ENCODE results near the gene GNPTAB. TPM values are rescaled to one million over a fixed set of nuclear protein-coding genes. Genes with fewer than 3 reads are reported as not detected.
"Not testable (repeated sequence)": the region's sequence is repeated elsewhere in the genome, so short reads cannot be mapped to it uniquely, and the experiment has no call there.

GNPTAB gene
- total RNA-seq, 4 donors from 2014 or later: 24.3 to 45.9 (median 32.6) TPM

GRCh38 chr12:101826766-101827368 is 3.9 kb downstream of the GNPTAB start:
- WGBS, 2 donors: 79 to 80% methylated on average over 3 of the region's 3 CpGs
- peak in 1 of 2 donors; percentile 63 for DNase-seq (ENCODE audit: low spot score in 2 of 2)
- no peak overlapping the region for H3K4me3 ChIP-seq (ENCODE audit: low read depth, poor library complexity, severe bottlenecking)
- intact Hi-C loops (cut with DNase I; ENCODE audit: low total_unique reads): no loop called here
- TF ChIP-seq, protein P1, sequence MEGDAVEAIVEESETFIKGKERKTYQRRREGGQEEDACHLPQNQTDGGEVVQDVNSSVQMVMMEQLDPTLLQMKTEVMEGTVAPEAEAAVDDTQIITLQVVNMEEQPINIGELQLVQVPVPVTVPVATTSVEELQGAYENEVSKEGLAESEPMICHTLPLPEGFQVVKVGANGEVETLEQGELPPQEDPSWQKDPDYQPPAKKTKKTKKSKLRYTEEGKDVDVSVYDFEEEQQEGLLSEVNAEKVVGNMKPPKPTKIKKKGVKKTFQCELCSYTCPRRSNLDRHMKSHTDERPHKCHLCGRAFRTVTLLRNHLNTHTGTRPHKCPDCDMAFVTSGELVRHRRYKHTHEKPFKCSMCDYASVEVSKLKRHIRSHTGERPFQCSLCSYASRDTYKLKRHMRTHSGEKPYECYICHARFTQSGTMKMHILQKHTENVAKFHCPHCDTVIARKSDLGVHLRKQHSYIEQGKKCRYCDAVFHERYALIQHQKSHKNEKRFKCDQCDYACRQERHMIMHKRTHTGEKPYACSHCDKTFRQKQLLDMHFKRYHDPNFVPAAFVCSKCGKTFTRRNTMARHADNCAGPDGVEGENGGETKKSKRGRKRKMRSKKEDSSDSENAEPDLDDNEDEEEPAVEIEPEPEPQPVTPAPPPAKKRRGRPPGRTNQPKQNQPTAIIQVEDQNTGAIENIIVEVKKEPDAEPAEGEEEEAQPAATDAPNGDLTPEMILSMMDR (IDR thresholded peaks at IDR 0.05): no peak
- no peak for TF ChIP-seq POLR2A (IDR thresholded peaks at IDR 0.05)

GRCh38 chr12:101824831-101825230 is 5.9 kb downstream of the GNPTAB start:
- H3K4me3 ChIP-seq (ENCODE audit: low read depth, poor library complexity, severe bottlenecking): no peak overlapping the region
- intact Hi-C loops (cut with DNase I; ENCODE audit: low total_unique reads): no loop called here
- 56 to 62% methylated on average over 2 of the region's 2 CpGs for WGBS, 2 donors
- no peak for DNase-seq (ENCODE audit: low spot score in 2 of 2)
- TF ChIP-seq, protein P1 (IDR thresholded peaks at IDR 0.05): no peak
- TF ChIP-seq POLR2A (IDR thresholded peaks at IDR 0.05): no peak

- DNase-seq (ENCODE audit: low spot score in 2 of 2): peak; percentile 79 to 90
- intact Hi-C loops (cut with DNase I; ENCODE audit: low total_unique reads): no loop called here
- WGBS, 2 donors: 7 to 15% methylated on average over 3 of the region's 3 CpGs
- H3K4me3 ChIP-seq (ENCODE audit: low read depth, poor library complexity, severe bottlenecking): no peak overlapping the region
- TF ChIP-seq, protein P1 (IDR thresholded peaks at IDR 0.05): no peak
- no peak for TF ChIP-seq POLR2A (IDR thresholded peaks at IDR 0.05)
Observed at GRCh38 chr12:101823891-101824290, 6.9 kb downstream of the GNPTAB start.

DNA sequence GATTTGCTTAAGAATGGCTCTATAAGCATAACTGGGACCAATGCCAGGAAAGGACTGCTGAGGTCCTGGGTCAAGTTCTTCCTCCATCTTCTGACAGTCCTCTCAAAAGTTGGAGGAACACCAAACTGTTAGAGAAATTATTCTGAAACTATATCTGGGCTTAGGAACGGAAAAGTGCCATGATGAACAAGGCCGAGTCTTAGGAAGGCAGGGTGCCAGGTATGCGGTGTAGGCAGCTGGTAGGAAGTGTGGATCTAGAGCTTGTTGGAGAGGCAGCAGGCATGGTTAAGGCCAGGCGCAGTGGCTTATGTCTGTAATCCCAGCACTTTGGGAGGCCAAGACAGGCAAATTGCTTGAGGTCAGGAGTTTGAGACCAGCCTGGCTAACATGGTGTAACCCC is 7.7 kb downstream of the GNPTAB start:
- DNase-seq (ENCODE audit: low spot score in 2 of 2): peak in 1 of 2 donors; percentile 50
- WGBS, 2 donors: 88 to 100% methylated on average over 4 of the region's 4 CpGs
- no peak overlapping the region for H3K4me3 ChIP-seq (ENCODE audit: low read depth, poor library complexity, severe bottlenecking)
- TF ChIP-seq, protein P1 (IDR thresholded peaks at IDR 0.05): no peak
- no peak for TF ChIP-seq POLR2A (IDR thresholded peaks at IDR 0.05)
- intact Hi-C loops (cut with DNase I; ENCODE audit: low total_unique reads): no loop called here

DNA sequence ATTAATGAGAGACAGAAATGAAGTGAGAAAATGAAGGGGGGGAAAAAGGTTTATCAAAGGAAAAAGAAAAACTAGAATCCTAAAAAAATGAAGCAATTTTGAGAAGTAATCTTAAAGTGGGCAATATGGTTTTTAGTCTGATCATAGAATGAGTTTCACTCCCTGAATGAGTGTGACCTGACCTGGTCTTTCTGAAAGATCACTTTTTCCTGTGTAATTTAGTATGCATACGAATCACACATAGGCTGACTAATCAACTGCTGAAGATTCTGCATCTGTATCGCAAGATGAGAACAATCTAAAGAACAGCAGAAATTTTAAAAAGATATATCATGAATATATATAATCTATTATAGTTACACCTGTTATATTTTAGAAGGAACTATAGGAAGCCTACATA is 11.3 kb downstream of the GNPTAB start:
- no peak overlapping the region for H3K4me3 ChIP-seq (ENCODE audit: low read depth, poor library complexity, severe bottlenecking)
- intact Hi-C loops (cut with DNase I; ENCODE audit: low total_unique reads): no loop called here
- no peak for DNase-seq (ENCODE audit: low spot score in 2 of 2)
- WGBS, 2 donors: 87 to 96% methylated on average over 2 of the region's 2 CpGs
- TF ChIP-seq, protein P1 (IDR thresholded peaks at IDR 0.05): no peak
- TF ChIP-seq POLR2A (IDR thresholded peaks at IDR 0.05): no peak

- peak in 1 of 2 donors; percentile 65 for DNase-seq (ENCODE audit: low spot score in 2 of 2)
- intact Hi-C loops (cut with DNase I; ENCODE audit: low total_unique reads); H3K4me3 ChIP-seq (ENCODE audit: low read depth, poor library complexity, severe bottlenecking): not testable (repeated sequence)
- WGBS, 2 donors: 99 to 100% methylated on average over 4 of the region's 4 CpGs
Observed at GRCh38 chr12:101818689-101819088, 12.1 kb downstream of the GNPTAB start.
